Body of pancreas (tissue), 4 donors: ENCODE data around the gene CFAP57.

Experiments
- CTCF ChIP-seq, 7 experiments: fragments of 450-650 bp in 4 of 7; fragments of 200-600 bp in 3 of 7; sonication (generic) in 3 of 7; IDR thresholded peaks; one replicate each; pipeline ENCODE4 v1.5.1; 2016 to 2019; ENCODE audit warnings: antibody characterized with exemption in 7 of 7
- POLR2A ChIP-seq, 3 donors: fragments of 450-650 bp; IDR thresholded peaks; one replicate each; pipeline ENCODE4 v1.6.1; 2016; ENCODE audit warnings: antibody characterized with exemption in 3 of 3, mild to moderate bottlenecking in 2 of 3

GRCh38 chr1:43293896-43294760 lies 122.0 kb downstream of the CFAP57 start:
- TF ChIP-seq CTCF (IDR thresholded peaks at IDR 0.05) (no peak), POLR2A (IDR thresholded peaks at IDR 0.05) (no peak)
